NCI-H2029 treated with DMSO at 0.1 percent for 48 hours (cell line): Measurements from ENCODE around the gene DHRS12.
A peak's percentile ranks its signal among the peaks of the same experiment; 100 is the strongest.

ENCODE experiments used
- DNase-seq: peaks from one replicate; lab custom pipeline; 2025; lab: John Stamatoyannopoulos, UW

Gene DHRS12

DNA sequence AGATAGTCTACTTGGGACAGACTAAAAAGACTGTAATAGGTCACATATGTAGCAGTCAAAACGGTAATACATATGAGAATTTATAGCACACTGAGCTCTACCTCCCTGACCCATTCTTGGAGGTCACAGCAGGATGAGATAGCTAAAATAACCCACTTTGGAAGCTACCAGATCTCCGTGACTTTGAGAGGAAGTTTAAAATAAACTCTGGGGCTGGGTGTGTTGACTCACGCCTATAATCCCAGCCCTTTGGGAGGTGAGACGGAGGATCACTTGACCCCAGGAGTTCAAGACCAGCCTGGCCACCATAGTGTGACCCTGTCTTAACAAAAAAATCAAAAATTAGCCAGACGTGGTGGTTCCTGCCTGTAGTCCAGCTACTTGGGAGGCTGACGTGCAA lies 45.3 kb downstream of the DHRS12 start:
- DNase-seq = no peak

DNA sequence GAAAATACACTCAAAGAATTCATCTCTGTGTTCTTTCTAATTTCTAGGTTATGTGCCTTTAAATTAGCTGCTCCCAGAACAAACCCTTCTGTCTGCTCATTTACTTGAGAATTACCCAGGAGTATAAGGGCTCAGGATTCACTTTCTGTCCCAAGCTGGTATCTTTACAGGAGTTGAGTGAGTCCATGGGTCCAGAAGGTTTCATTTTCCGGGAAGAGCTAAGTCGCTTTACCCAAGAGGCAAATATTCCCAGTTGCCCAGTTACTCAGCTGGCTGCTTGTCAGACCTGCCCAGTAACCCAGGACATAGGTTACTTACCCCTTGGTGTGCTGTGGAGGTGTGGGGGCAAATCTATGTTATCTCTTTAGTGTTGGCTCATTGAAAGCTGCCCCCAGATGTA lies 47.3 kb downstream of the DHRS12 start:
- DNase-seq = no peak

GRCh38 chr13:51747438-51748434 lies 56.2 kb downstream of the DHRS12 start:
- DNase-seq = no peak

DNA sequence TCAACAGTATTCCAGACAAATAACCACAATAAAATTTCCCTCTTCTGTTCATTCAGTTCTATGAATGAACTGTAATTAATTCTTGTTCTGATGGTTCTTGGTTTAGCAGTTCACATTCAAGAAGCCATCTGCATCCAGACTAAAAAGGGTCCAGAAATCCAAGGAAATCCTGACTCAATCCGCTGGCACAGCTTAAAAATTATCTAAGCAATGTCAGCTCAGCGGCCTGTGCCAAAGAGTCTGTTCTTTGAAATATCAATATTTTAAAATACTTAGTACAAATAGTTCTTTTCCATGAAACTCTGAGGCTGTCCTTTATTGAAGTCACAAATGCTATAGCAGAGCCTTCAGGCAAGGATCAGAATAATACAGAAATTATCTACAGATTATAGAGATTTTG lies 57.2 kb downstream of the DHRS12 start:
- DNase-seq = no peak

DNA sequence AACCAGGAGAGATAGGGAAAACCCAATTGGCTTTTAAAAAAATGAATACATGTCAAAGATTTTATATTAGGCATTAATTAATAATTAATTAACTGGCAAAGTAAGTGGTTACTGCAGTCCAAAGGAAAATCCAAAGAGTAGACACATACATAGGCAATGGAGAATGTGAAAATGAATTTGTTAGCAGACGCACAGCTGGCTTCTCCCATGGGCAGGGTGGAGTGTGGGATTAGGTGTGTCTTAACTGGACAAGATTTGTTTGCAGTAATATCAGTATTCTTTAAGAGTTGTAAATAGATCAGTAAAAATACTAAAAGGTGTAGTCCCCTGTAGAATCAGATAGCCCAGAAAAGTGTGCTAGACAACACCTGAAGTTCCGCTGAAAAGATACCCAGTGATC lies 58.7 kb downstream of the DHRS12 start:
- no peak for DNase-seq

GRCh38 chr13:51742611-51743010 lies 61.4 kb downstream of the DHRS12 start:
- DNase-seq = no peak

DNA sequence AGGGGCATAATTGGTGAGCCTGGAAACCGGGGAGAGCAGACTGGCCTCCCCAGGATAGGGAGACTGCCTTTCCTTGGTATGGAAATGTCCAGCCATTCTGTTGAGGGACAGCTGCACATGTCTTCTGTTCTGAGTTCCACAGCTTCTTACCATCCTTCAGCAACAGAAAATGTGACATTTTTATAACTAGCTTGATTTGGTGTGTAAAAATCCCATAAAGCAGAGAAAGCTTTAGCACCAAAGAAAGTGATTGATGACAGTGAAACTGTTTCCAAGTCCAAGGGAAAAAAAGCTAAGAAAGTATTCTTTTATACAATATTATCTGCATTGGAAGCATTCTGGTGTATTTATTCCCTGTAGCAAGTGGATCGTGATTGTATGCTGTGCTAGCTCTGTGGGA lies 61.9 kb downstream of the DHRS12 start:
- DNase-seq = no peak

GRCh38 chr13:51740698-51741097 lies 63.3 kb downstream of the DHRS12 start:
- DNase-seq = no peak

DNA sequence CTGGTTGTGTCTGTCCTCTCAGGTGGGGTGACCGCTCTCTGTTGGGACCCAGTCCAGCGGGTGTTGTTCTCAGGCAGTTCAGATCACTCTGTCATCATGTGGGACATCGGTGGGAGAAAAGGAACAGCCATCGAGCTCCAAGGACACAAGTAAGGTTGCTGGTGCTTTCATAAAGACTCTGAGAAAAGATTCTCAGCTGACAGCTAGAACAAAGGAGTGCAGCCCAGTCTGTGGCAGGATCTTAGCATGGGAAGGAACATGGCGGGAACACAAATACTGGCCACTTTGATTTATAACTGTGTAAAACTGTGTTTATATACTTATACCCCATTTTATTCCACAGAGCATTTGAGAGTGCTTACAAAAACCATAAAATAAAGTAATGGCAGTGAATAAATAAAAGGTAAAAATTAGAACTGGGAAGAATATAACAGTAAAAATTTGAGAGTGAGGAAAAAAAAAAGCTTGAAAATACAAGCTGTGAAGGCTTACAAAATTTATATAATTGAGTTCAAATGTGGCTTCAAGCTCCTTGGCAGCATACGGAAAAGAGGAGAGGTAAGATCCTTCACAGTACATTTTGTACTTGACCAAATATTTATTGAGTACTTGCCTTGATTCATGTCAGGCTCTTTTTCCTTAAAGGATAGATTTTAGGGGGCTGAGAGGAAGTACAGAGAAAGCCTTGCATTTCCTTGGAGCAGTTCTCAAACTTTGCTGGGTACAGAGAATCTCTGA lies 64.8 kb downstream of the DHRS12 start:
- no peak for DNase-seq

DNA sequence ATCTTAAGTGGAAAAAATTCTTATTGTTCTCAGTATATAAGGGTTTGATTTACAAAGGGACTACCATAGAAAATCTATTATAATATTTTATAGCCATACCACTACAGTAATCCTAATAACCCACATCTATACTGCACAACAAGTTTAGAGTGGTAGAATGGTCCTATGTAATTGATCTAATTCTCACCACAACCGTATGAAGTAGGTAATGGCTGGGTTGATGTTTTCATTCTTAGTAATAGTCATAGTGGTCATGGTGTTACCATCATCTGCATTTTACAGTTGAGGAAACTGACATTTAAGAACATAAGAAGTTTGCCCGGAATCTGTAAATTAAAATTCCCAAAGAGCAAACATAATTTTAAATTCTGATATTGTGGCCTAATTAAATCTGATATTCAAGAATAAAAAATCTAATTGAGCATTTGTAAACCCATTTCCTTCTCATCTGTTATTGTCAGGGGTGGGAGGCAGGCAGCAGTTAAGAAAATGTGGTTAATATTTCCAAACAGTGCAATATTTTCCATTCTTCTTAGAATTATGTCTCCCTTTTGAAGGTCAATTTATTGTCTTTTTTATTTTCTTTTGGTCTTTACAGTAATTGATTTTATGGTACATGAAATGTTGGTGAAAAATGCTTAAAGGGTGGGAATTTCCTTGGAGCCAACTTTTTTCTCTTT lies 65.6 kb downstream of the DHRS12 start:
- no peak for DNase-seq

DNA sequence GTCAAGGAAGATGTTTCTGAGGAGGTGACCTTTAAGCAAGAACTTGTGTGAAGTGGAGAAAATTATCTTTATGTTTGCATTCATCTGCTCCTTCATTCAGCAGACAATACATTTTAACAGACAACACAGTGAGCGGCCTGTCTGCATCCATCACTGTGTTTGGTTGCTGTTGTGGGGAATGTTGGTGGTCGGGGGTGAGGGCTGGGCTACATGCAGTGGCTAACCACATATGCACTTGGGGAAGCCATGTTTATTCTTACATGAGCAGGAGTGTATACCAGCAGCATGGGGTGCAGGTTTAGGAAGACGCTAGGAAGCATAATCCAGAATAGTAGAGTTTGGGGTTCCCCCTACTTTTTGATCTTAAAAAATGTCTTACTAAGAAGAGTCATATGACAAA lies 66.4 kb downstream of the DHRS12 start:
- no peak for DNase-seq

DNA sequence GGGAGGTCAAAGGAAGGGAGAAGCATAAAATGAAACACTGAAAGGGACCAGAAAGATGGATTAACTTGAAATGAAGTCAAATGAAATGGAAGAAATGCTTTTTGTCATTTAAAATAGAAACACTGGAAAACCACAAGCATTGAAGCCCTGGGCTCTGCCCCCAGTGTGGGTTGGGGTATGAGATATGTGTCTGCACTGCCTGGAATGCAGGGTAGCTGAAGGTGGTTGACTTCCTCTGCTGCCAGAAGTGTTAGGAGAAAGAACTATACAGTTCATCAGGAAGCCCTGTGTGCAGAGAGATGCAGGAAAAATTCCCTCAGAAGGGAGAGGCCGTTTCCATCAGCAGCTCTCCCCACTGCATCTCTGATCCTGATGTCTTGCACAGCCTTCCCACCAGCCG lies 69.2 kb downstream of the DHRS12 start:
- DNase-seq = no peak

DNA sequence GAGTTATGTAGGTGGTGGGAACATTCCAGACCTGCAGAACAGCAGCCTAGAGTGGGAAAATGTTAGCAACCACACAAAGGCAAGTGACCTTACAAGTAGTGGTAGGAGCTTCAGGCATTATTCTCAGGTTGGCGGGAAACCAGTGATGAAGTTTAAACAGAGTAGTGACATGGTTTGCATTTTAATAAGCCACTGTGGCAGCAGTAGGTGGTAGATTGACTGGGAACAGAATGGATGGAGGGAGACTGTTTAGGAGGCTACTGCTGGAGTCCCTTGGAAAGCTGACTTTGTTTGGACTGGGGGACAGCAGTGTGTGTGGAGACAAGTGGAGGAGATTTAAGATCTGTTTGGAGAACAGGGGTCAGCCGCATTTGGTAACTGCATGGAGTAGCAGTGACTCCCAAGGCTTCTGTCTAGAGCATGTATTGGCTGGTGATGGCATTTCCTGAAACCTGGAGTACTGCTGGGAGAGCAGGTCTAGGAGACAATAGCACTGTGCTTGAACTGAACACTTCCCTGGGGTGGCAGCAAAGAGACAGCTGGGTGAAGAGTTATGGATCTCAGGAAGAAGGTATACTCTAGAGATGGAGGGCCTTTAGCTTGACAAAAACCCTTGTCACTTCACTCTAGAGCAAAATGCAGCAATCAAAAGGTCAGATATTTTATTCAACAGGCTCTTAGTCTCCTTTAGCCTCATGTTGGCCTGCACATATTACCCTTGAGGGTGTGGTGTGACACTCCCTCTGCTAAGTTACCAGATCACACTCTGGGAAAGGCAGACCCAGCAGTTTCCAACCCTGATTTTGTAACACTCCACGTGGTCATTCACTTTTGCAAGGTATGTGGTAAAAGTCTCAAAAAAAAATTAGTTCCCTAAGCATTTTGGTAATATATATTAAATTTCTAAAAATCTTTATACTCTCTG lies 70.3 kb downstream of the DHRS12 start:
- DNase-seq = peak; percentile 5

DNA sequence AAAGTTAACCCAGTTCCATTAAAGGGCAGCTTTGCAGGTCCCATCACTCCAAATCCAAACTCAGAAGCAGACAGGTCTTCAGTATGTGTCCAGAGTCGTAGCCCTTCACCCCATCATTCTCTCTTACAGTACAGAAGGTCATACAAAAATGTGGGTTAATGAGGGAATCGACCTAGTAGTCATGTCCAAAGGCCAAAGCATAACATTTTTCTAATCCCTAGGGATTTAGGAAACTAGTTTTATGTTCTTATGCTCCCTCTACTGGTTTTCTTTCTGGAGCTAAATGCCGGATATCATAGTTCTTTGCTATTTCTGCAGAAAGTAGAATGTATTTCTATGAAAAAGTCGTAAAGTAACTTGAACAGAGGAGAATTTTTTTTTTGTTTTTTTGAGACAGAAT lies 72.2 kb downstream of the DHRS12 start:
- no peak for DNase-seq

DNA sequence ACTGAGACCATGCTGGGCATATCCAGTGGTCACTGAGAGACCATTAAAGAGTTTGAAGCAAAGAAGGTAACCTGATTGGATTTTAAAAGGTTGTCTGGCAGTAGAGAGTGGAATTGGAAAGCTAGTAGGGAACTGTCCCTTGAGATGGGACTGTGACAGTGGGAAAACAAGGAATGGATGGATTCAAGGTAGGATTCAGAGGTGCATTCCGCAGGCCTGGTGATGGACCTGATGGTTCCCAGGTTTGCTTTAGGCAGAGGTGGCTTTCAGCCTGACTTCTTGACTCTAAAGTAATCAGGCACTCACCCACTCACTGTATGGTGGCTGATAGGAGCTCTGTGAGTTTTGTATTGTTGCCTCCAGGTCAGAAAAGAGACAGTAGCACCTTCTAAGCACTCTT lies 73.0 kb downstream of the DHRS12 start:
- no peak for DNase-seq

DNA sequence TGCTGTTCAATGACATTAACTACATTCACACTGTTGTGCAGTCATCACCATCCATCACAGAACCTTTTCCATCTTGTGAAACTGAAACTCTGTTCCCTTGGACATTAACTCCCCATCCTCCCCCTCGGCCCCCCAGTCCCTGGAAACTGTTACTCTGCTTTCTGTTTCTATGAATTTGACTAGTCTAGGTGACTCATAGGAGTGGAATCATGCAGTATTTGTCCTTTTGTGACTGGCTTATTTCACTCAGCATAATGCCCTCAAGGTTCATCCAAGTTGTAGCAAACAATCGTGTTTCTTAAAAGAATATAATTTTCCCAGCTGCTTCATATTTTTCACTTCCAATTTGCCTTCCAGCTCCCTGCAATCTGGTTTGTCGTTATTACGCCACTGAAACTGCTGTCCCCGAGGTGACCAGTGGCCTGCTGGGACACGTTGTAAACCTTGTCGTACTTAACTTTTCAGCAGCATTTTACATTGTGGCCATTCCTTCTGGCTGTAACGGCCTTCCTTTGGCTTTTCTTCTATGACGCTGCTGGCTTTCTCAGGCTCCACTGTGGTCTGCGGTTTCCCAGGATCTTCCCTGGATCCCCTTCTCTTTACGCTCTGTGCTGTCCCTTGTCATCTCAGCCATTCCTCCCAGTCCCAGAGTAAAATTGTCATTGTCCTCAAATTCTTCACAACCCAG lies 74.0 kb downstream of the DHRS12 start:
- DNase-seq = no peak

GRCh38 chr13:51728972-51729371 lies 75.0 kb downstream of the DHRS12 start:
- DNase-seq = no peak

GRCh38 chr13:51728275-51728673 lies 75.7 kb downstream of the DHRS12 start:
- no peak for DNase-seq

DNA sequence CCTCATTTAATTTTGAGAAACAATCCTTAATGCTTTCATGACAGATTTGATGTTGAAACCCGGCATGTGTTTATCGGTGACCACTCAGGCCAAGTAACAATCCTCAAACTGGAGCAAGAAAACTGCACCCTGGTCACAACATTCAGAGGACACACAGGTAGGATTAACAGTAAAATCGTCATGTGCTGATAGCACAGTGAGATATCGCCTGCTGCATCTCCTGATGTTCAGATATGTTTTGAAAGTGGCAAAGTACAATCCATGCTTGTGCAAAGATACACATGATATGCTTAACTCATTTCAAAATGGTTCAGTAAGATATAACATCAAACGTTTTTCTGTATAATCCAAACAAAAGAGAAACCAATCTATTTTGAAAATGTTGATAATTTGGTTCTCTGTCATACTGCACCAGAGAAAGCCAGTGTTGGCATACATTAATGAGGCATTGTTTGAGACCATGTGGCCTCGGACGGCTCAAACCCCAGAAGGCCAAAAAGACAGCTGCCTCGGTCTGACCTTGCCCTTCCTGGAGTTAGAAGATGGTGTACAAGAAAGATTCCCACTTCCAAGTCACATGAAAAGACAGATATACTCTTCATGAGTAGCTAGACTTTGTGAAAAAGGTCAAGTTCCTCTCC lies 76.2 kb downstream of the DHRS12 start:
- DNase-seq = no peak

DNA sequence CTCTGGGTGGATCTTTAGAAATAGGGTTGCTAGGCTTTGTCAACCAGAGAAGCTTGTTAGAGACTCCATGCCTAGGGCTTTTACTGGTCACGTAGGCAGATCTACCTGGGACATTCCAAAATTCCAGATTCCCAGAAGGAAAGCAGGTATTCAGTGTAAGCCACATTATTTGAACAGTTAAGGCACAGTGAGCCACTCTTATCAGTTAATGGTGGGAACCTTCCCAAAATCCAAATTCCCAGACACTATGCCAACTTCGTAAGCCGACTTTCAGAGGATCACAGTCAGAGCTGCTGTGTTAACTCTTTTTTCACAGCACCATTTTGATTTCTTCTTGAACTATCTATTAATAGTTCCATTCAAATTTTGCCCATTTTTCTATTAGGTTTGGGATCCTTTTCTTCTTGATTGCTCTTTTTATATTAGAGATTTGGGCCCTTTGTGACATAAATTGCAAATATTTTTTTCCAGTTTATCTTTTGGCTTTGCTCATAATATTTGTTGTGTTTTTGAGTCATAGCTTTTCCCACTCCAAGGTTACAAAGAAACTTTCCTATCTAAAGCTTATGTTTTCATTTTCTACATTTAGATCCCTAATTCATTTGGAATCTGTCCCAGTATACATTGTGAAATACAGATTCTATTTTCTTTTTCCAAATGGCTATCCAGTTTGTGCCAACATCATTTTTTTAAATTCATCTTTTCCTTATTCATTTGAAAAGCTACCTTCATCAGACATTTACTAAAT lies 77.3 kb downstream of the DHRS12 start:
- no peak for DNase-seq
